K562 (cell line): ENCODE data around the gene KRTAP21-2. TPM values are rescaled to one million over a fixed set of nuclear protein-coding genes. Genes with fewer than 3 reads are reported as not detected.

Experiments
- ATAC-seq: fragments of 200-7000 bp; cut with Tn5 transposase; 3 replicates; pipeline ENCODE4 v1.9.1; 2020; ENCODE audit warnings: moderate library complexity
- BruUV-seq: library from RNA; stranded (reverse); fragments of 400-500 nt; replicated peaks from 2 replicates; lab custom pipeline; 2021; lab: Mats Ljungman, UMichigan
- CTCF ChIA-PET: fragments of 300-600 bp; formaldehyde crosslinking; extraction: SDS; loops from one replicate; lab custom pipeline; 2021; ENCODE audit warnings: low intra/inter-chr PET ratio; lab: Yijun Ruan, JAX
- POLR2A ChIA-PET: fragments of 300-600, 350-650 bp; sonication (Branson Sonifier 250); formaldehyde crosslinking; extraction: SDS; loops from one replicate; lab custom pipeline; 2021; ENCODE audit warnings: antibody characterized with exemption, inconsistent platforms; lab: Yijun Ruan, JAX
- DNase-seq, 4 experiments: peaks; one replicate each; pipeline versions ENCODE4 v3.0.0 to v3.0.0-alpha.2; 2011 to 2018; ENCODE audit warnings: low spot score in 3 of 4, mixed read lengths in 3 of 4; ENCODE audit errors: extremely low read depth in 1 of 4
- FAIRE-seq: peaks from 2 replicates; lab custom pipeline; 2011; peaks lifted over from hg19 to GRCh38; lab: Jason Lieb, UNC
- H2AFZ ChIP-seq: 2 replicates; pipeline ENCODE4 v1.6.0; 2011; ENCODE audit warnings: low read depth, low read length, control low read depth, inconsistent platforms
- H3K27ac ChIP-seq: fragments of 200-600 bp; 3 replicates; pipeline ENCODE4 v1.8.0; 2011; ENCODE audit warnings: low read depth, mild to moderate bottlenecking, control low read depth, inconsistent platforms, low read length, moderate library complexity, mixed read lengths; ENCODE audit errors: extremely low read depth
- H3K27me3 ChIP-seq, 2 experiments: fragments of 300-600 bp in 1 of 2; 2 replicates in 1 of 2; 3 replicates in 1 of 2; pipeline versions ENCODE4 v1.6.0 to v1.8.0; 2011; ENCODE audit warnings: inconsistent platforms in 2 of 2, low read length in 2 of 2, mild to moderate bottlenecking in 1 of 2, mixed read lengths in 1 of 2, moderate library complexity in 1 of 2; ENCODE audit not compliant: control insufficient read depth in 2 of 2, insufficient read depth in 2 of 2
- H3K36me3 ChIP-seq: fragments of 300-600 bp; 3 replicates; pipeline ENCODE4 v1.8.0; 2011; ENCODE audit warnings: mild to moderate bottlenecking, low read length, inconsistent platforms; ENCODE audit not compliant: control insufficient read depth, insufficient read depth
- H3K4me1 ChIP-seq, 2 experiments: fragments of 200-600 bp in 1 of 2; replicated peaks in 1 of 2; 2 replicates in 1 of 2; 3 replicates in 1 of 2; pipeline versions ENCODE4 v1.5.1 to v1.8.0; 2011; ENCODE audit warnings: inconsistent platforms in 2 of 2, low read length in 2 of 2, mild to moderate bottlenecking in 1 of 2, mixed read lengths in 1 of 2, moderate library complexity in 1 of 2; ENCODE audit not compliant: control insufficient read depth in 2 of 2, insufficient read depth in 2 of 2
- H3K4me2 ChIP-seq: 2 replicates; pipeline ENCODE4 v1.6.1; 2011; ENCODE audit warnings: low read length, control low read depth, inconsistent platforms, mixed read lengths; ENCODE audit not compliant: insufficient read depth
- H3K4me3 ChIP-seq: fragments of 200-600 bp; sonication (generic), shearing (Covaris generic); 2 replicates; pipeline ENCODE4 v1.5.1; 2016; ENCODE audit warnings: control low read depth, inconsistent platforms
- H3K79me2 ChIP-seq: fragments of 200-600 bp; 3 replicates; pipeline ENCODE4 v1.8.0; 2011; ENCODE audit warnings: low read length, inconsistent platforms; ENCODE audit not compliant: control insufficient read depth, insufficient read depth
- H3K9ac ChIP-seq, 2 experiments: 2 replicates each; pipeline versions ENCODE4 v1.6.0 to v1.6.1; 2011; ENCODE audit warnings: low read depth in 2 of 2, low read length in 2 of 2, control low read depth in 1 of 2, inconsistent platforms in 1 of 2, mild to moderate bottlenecking in 1 of 2, mixed read lengths in 1 of 2; ENCODE audit not compliant: insufficient read depth in 1 of 2
- H3K9me1 ChIP-seq: one replicate; pipeline ENCODE4 v1.6.0; 2011; ENCODE audit warnings: inconsistent platforms, mild to moderate bottlenecking, low read length, moderate library complexity; ENCODE audit not compliant: control insufficient read depth, insufficient read depth
- H3K9me3 ChIP-seq: replicated peaks from 2 replicates; pipeline ENCODE4 v1.5.1; 2011; ENCODE audit warnings: low read depth, low read length, inconsistent platforms; ENCODE audit not compliant: control insufficient read depth, insufficient read depth
- H4K20me1 ChIP-seq: replicated peaks from 2 replicates; pipeline ENCODE4 v1.6.1; 2011; ENCODE audit warnings: low read length, inconsistent platforms, mixed read lengths; ENCODE audit not compliant: control insufficient read depth, insufficient read depth
- ASH1L ChIP-seq: fragments of 450-650 bp; IDR thresholded peaks from 2 replicates; pipeline ENCODE4 v1.6.1; 2018; ENCODE audit warnings: borderline replicate concordance, mild to moderate bottlenecking, low read depth; ENCODE audit not compliant: partially characterized antibody
- BRD9 ChIP-seq: fragments of 450-650 bp; IDR thresholded peaks from 2 replicates; pipeline ENCODE4 v1.6.1; 2018; ENCODE audit warnings: low read depth; ENCODE audit not compliant: partially characterized antibody
- CBX2 ChIP-seq: fragments of 200-600 bp; sonication (generic); IDR thresholded peaks from one replicate; pipeline ENCODE4 v1.6.1; 2012; ENCODE audit warnings: mild to moderate bottlenecking, low read length, inconsistent platforms; ENCODE audit not compliant: insufficient read depth, poor library complexity, severe bottlenecking
- CREB1 ChIP-seq, 2 experiments: sonication (generic) in 1 of 2; formaldehyde crosslinking in 1 of 2; IDR thresholded peaks; 2 replicates each; pipeline versions ENCODE4 v1.6.1 to v1.8.0; 2012 to 2022; ENCODE audit warnings: inconsistent platforms in 1 of 2, mild to moderate bottlenecking in 1 of 2, missing genetic modification reagents in 1 of 2, moderate library complexity in 1 of 2
- ETV5 ChIP-seq: sonication (generic); formaldehyde crosslinking; IDR thresholded peaks from 2 replicates; pipeline ENCODE4 v1.4.0; 2020; ENCODE audit warnings: low read depth, mild to moderate bottlenecking, missing genetic modification reagents
- GABPA ChIP-seq: fragments of 200-800 bp; sonication (Bioruptor generic); conservative IDR thresholded peaks from 2 replicates; pipeline ENCODE4 v1.6.1; 2016; ENCODE audit warnings: low read depth, missing genetic modification characterization, missing compliant biosample characterization
- GTF2F1 ChIP-seq: IDR thresholded peaks from 2 replicates; pipeline ENCODE4 v1.6.1; 2011; ENCODE audit warnings: low read depth, low read length, improper control_type of control experiment
- HEY1 ChIP-seq: fragments of 250-450 bp; sonication (Bioruptor Pico); IDR thresholded peaks from 2 replicates; pipeline ENCODE4 v1.5.0; 2020; ENCODE audit warnings: mild to moderate bottlenecking, moderate library complexity, borderline replicate concordance
- NR1H2 ChIP-seq: sonication (generic); formaldehyde crosslinking; IDR thresholded peaks from 2 replicates; pipeline ENCODE4 v1.4.0; 2020; ENCODE audit warnings: mild to moderate bottlenecking, missing genetic modification reagents
- NR2F6 ChIP-seq: fragments of 450-650 bp; formaldehyde crosslinking; IDR thresholded peaks from 2 replicates; pipeline ENCODE4 v1.4.0; 2020; ENCODE audit warnings: mild to moderate bottlenecking
- PYGO2 ChIP-seq: fragments of 450-650 bp; IDR thresholded peaks from 2 replicates; pipeline ENCODE4 v1.6.1; 2016; ENCODE audit warnings: mild to moderate bottlenecking, missing genetic modification characterization, moderate library complexity, missing compliant biosample characterization
- SMAD4 ChIP-seq: fragments of 250-450 bp; sonication (Bioruptor Pico); conservative IDR thresholded peaks from 2 replicates; pipeline ENCODE4 v1.8.0; 2021; ENCODE audit warnings: inconsistent platforms, mild to moderate bottlenecking, moderate library complexity
- TAF1 ChIP-seq: IDR thresholded peaks from 2 replicates; pipeline ENCODE4 v1.6.1; 2011; ENCODE audit warnings: mild to moderate bottlenecking, low read length, moderate library complexity; ENCODE audit not compliant: insufficient read depth, control insufficient read depth, severe bottlenecking; ENCODE audit errors: extremely low read depth
- ZBTB34 ChIP-seq: fragments of 250-450 bp; sonication (Bioruptor Pico); IDR thresholded peaks from 2 replicates; pipeline ENCODE4 v1.8.0; 2021; ENCODE audit warnings: mild to moderate bottlenecking, moderate library complexity
- ZKSCAN1 ChIP-seq: fragments of 150-350 bp; IDR thresholded peaks from 2 replicates; pipeline ENCODE4 v1.6.1; 2016; ENCODE audit warnings: low read depth, low read length
- ZNF121 ChIP-seq: sonication (generic); formaldehyde crosslinking; conservative IDR thresholded peaks from 2 replicates; pipeline ENCODE4 v1.8.0; 2022; ENCODE audit warnings: missing genetic modification reagents
- ZNF239 ChIP-seq: fragments of 250-450 bp; sonication (Bioruptor Pico); IDR thresholded peaks from 2 replicates; pipeline ENCODE4 v1.4.0; 2020; ENCODE audit warnings: mild to moderate bottlenecking
- ZNF644 ChIP-seq: fragments of 200-800 bp; sonication (Bioruptor generic); IDR thresholded peaks from 2 replicates; pipeline ENCODE4 v1.6.1; 2016; ENCODE audit warnings: low read depth, missing genetic modification characterization, missing compliant biosample characterization
- ZSCAN29 ChIP-seq: fragments of 450-650 bp; IDR thresholded peaks from 2 replicates; pipeline ENCODE4 v1.6.1; 2017
- WGBS: fragments of 100-300 bp; shearing (Covaris generic); methylation state at CpG from one replicate; pipeline ENCODE4 v1.1.6; 2016; ENCODE audit warnings: low coverage, mixed read lengths; ENCODE audit not compliant: insufficient coverage; ENCODE audit errors: missing lambda C conversion rate; 5-methylcytosine and 5-hydroxymethylcytosine counted together
- in situ Hi-C: fragments of 300-500 bp; cut with MboI; formaldehyde crosslinking; loops from 4 replicates; pipeline ENCODE4 v1.15.0; 2018; ENCODE audit warnings: inconsistent platforms, mixed read lengths
- intact Hi-C: fragments of 100-400 bp; cut with micrococcal nuclease; formaldehyde crosslinking; loops from 2 replicates; pipeline ENCODE4 v1.14.2; 2022
- polyA plus RNA-seq, 8 experiments: library from polyadenylated mRNA; depleted of rRNA in 4 of 8; stranded (reverse) in 5 of 8; unstranded in 3 of 8; fragments of >200 nt; fragmentation: Nextera tagmentation in 2 of 8; fragmentation: Illumina TruSeq in 1 of 8; extraction: Ambion mirVana in 2 of 8; extraction: Trizol in 1 of 8; gene quantifications; 2 replicates each; pipeline versions ENCODE4 v1.2.1 to v1.2.3, GENCODE V29; 2011 to 2014; ENCODE audit warnings: inconsistent platforms in 1 of 8, missing spikeins in 1 of 8
- total RNA-seq, 7 experiments: library from RNA; depleted of rRNA in 6 of 7; stranded (reverse); fragments of >200 nt in 6 of 7; fragmentation: Illumina TruSeq in 2 of 7; extraction: Trizol in 2 of 7; gene quantifications; 2 replicates each; pipeline versions ENCODE4 v1.2.1 to v1.2.3, GENCODE V29; 2011 to 2021; ENCODE audit warnings: low replicate concordance in 1 of 7

KRTAP21-2 gene
- total and polyA plus RNA-seq, 9 of the 15 experiments (the other 6 are each of a cell fraction or from before 2014, with no cell fraction given) = not detected

- Histone ChIP-seq H3K27ac (no peak overlapping the region), H3K4me2 (no peak overlapping the region), H3K4me3 (no peak overlapping the region), H2AFZ (no peak overlapping the region), H3K9me3 (no peaks in the 10 kb centered on the region; the same call in none of the 2 replicates), H3K9me1 (no peaks in the 10 kb centered on the region), H3K79me2 (no peaks in the 10 kb centered on the region), H3K4me1 (no peaks in the 10 kb centered on the region), H3K27me3 (no peaks in the 10 kb centered on the region), H3K36me3 (no peaks in the 10 kb centered on the region), H4K20me1 (no peaks in the 10 kb centered on the region), H3K9ac (no peak overlapping the region)
- DNase-seq (no peak), ATAC-seq (no peak), FAIRE-seq (no peak)
- POLR2A ChIA-PET = no interaction called here
- intact Hi-C loops (no loop called here), in situ Hi-C loops (no loop called here)
- TF ChIP-seq ZSCAN29 = no peak
- no peak for TF ChIP-seq SMAD4 (CRISPR knock-in tag)
- no peak for TF ChIP-seq NR2F6
- TF ChIP-seq CREB1 (IDR thresholded peaks at IDR 0.05) = no peak
- TF ChIP-seq CREB1 (CRISPR knock-in tag; IDR thresholded peaks at IDR 0.05) = no peak
- TF ChIP-seq GABPA = no peak
- no peak for TF ChIP-seq ZNF644 (tag)
- no peak for TF ChIP-seq ZKSCAN1
- no peak for TF ChIP-seq NR1H2 (CRISPR knock-in tag)
- TF ChIP-seq ZNF121 (CRISPR knock-in tag) = no peak
- no peak for TF ChIP-seq ASH1L
- TF ChIP-seq TAF1 = no peak
- no peak for TF ChIP-seq ZNF239 (CRISPR knock-in tag)
- TF ChIP-seq ZBTB34 (CRISPR knock-in tag) = no peak
- TF ChIP-seq ETV5 (CRISPR knock-in tag) = no peak
- no peak for TF ChIP-seq CBX2
- TF ChIP-seq BRD9 = no peak
- no peak for TF ChIP-seq GTF2F1
- TF ChIP-seq HEY1 (CRISPR knock-in tag) = no peak
- TF ChIP-seq PYGO2 (tag) = no peak
- CTCF ChIA-PET = no interaction called here
- 1% methylated on average over 4 of the region's 4 CpGs for WGBS
- no TSS peak for BruUV-seq
Measured at GRCh38 chr21:30769724-30770431, 22.8 kb upstream of the KRTAP21-2 start.
